GM12874 (cell line): ENCODE results near the gene TMTC3.

Experiments
- CTCF ChIP-seq: IDR thresholded peaks from 2 replicates; pipeline ENCODE4 v1.5.1; 2011; ENCODE audit warnings: low read depth, mild to moderate bottlenecking, control low read depth, low read length, moderate library complexity; ENCODE audit not compliant: insufficient read depth

TMTC3 gene

GRCh38 chr12:88145567-88146505 lies 3.7 kb downstream of the TMTC3 start:
- no peak for TF ChIP-seq CTCF

GRCh38 chr12:88150063-88150462 lies 8.0 kb downstream of the TMTC3 start:
- no peak for TF ChIP-seq CTCF

- TF ChIP-seq CTCF = no peak
Observed at GRCh38 chr12:88153959-88154358, 11.9 kb downstream of the TMTC3 start.

GRCh38 chr12:88156075-88156654 lies 14.1 kb downstream of the TMTC3 start:
- no peak for TF ChIP-seq CTCF

- no peak for TF ChIP-seq CTCF
Observed at GRCh38 chr12:88163371-88163770, 21.3 kb downstream of the TMTC3 start.

GRCh38 chr12:88166179-88166578 lies 24.1 kb downstream of the TMTC3 start:
- no peak for TF ChIP-seq CTCF

GRCh38 chr12:88167384-88167783 lies 25.3 kb downstream of the TMTC3 start:
- no peak for TF ChIP-seq CTCF
